ENCODE results near the gene GCNT4.

The GCNT4 gene

DNA sequence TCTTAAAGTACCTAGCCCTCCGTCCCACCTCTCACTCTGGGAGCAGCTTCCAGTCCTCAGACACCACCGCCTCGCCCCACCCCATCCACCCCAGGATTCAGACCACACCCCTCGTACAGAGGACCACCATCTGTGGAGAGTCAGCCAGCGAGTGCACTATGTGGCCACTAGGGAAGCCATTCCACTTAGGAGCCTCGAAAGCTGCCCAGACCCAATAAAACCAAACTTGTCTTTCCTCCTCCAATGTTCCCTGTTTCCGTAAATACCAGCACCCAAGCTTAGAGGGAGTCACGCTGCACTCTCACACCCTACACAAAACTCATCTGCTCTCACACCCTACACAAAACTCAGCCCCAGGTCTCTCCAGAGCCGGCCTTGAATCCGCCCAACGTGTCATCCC, 1.9 kb downstream of the GCNT4 start:
- peak; percentile 31 to 47 (median 36) for DNase-seq

- DNase-seq = peak; percentile 78 to 81 (median 81)
These were observed 2.7 kb downstream of the GCNT4 start for GRCh38 chr5:75049456-75050351.

GRCh38 chr5:75048457-75048953, 3.9 kb downstream of the GCNT4 start:
- DNase-seq = no peak

DNA sequence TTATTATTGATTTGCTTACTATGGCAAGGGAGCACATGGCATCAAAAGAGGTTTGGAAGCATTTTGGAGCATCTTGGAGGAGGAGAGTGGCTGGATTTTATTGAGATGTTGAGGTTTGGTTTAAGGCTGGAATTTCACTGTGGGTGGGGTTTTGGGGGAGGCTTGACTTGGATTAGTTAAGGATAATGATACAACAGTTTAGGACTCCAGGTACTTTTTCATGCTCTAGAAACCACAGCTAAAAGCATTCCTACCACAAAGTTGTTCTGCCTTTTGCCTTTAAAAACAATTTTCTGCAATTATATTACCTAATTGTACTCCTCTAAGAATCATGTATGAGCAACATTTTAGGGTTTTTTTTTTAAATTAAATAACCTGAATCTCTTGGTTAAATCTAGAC, 5.0 kb downstream of the GCNT4 start:
- no peak for DNase-seq

DNA sequence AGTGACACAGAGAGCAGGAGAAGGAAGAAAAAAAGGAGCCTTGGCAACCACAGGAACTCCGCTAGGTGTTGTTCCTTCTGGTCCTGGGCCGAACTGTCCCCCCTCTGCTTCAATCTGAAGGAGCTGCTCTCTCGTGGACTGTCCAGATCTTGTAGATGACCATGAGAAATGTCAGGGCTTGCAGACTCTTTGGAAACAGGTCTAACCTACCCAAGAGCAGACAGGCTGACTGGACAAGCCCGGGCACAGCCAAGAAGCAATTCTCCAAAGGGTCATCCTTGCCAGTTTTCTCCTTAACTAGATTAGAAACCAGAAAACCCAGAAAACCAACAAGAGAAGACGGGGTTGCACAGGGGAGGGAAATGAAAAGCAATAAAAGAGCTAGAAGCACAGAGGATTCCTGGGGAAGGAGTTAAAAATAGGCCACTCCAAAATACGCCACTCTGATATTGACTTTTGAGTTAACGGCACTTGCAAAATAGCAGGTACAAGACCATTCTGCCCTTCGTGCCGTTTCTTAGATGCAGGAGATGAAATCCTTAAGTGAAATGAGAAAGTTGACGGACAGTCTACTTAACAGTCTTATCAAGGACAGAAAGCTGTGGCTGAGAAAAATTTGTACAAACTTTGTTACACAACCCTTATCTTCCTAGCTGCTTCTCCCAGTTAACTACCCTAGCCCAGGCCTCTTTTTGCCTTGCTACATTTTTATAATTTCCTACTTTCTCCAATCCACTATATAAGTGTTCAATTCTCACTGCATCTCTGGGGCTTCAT, 5.8 kb downstream of the GCNT4 start:
- DNase-seq = no peak

- DNase-seq = no peak
These were observed 7.3 kb downstream of the GCNT4 start for GRCh38 chr5:75045071-75045470.

GRCh38 chr5:75044406-75044805, 8.0 kb downstream of the GCNT4 start:
- DNase-seq = peak; percentile 76 to 84 (median 76)

DNA sequence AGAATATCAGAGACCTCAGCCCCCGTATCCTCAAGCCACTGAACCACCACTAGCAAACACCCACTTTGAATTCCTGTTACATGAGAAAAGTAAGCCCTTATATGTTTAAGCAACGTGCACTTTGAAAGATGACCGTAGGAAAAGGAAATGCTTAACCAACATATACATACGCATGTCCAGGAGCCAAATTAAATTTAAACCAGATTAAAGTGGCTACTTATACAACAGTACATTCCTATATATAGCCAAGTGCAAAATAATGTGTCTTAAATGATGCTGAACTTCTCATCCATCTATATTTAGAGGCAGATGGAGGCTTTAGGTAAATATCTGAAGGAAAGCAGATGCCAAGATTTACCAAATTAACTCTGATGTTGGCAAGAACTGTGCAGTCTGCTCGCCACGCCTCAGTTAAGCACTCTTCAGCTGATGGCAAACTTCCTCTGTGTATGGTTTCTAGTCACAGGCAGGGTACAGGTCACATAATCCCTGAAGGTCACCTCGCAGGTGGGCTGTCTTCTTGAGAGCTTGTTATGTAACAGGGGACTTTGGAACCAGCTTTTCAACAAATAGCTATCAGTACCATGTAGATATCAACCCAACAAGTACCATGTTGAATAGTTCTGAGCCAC, 8.6 kb downstream of the GCNT4 start:
- DNase-seq = no peak

GRCh38 chr5:75042522-75042921, 9.8 kb downstream of the GCNT4 start:
- DNase-seq = no peak

DNA sequence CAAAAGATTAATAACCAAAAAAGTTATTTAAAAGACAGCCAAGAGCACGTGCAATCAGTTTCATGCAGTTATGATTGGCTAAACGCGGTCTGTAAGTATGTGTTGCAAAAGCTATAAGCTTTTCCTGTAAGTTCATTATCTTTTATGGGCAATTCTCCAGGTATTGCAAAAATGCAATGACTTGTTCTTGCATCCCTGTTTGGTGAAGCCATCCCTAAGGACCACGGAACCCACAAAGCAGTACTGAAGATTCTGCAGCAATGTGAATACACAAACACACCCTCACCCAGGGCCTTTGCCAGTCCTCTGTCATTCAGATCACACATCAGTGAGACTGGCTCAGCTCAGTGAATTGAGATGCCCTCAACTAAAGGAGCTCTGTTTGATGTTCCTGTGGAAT, 11.4 kb downstream of the GCNT4 start:
- DNase-seq = no peak

DNA sequence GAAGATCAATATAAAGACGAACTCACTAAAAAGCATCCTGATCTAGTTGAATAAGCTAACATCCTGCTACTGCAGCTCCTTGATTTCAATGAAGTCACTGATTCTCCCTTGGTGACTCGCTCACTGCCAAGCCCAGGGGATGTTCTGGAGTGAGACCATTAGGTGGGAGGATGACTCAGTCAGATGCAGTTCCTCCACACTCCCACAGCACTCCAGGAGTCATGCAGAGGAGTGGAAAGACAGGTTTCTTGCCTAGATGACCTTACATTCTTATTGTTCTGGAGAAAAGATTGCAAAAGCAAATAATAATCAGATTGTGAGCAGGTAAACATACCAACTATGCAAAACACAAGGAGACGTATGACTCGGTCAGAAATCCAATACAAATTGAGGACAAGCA, 15.3 kb downstream of the GCNT4 start:
- peak; percentile 81 to 85 (median 82) for DNase-seq

DNA sequence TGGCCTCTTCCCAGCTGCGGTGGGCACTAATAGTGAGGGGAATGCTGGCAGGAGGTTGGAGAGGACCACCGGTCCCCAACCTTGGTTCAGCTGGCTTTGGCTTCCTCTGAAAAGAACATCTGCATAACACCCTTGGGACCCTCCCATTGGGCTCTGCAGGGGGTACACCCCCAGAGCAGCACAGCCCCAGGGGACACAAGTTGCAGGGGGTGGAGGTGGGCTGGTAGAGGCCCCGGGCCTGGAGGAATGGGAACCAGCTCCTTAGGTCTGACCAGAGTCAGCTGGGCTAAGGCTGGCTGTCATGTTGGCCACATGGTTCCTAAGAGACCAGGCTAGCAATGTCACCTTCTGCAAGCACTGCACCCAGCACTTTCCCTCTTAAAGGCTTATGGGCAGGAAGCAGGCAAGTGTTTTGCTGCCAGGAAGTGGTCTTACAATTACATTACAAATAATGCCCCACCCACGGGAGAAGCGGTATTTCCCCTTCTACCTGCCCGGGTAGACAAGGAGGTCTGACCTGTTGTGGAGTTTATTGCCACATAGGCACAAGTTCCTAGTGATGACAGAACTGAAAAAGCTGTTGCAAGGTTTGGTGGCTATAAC, 18.1 kb downstream of the GCNT4 start:
- DNase-seq = no peak

DNA sequence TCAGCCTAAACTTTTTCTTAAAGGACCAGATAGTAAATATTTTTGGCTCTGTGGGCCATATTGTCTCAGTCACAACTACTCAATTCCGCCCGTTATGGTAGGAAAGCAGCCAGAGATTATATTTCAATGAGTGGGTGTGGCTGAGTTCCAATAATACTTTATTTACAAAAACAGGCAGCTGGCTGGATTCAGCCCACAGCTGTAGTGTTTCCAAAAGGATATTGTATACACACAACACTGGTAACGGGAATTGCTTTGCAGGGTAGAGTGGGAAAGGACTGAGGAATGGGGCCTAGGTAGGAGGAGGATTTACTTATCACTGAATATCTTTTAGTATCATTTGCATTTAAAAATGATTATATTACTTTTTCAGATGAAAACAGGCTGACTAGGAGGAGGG, 21.0 kb downstream of the GCNT4 start:
- DNase-seq = no peak

DNA sequence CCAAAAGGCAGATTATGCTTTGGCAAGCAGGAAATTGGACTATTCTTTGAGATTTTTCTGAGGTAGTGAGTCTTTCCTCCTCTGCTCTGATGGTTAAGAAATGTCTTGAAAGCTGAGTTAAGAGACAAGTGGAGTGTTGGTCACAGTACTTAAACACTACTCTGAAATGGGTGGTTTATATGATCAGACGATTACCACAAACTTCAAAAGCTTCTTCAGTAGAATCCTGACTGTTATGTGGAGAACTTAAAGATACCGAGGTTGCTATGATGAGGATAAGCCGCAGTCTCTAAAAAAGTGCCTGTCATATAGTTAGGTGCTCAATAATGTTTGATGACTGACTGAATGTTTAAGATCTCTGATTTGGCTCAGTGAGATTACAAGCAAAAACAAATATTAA, 24.3 kb downstream of the GCNT4 start:
- no peak for DNase-seq

GRCh38 chr5:75023368-75024159, 28.8 kb downstream of the GCNT4 start:
- DNase-seq = no peak

- no peak for DNase-seq
These were observed 30.6 kb downstream of the GCNT4 start for GRCh38 chr5:75021800-75022199.

DNA sequence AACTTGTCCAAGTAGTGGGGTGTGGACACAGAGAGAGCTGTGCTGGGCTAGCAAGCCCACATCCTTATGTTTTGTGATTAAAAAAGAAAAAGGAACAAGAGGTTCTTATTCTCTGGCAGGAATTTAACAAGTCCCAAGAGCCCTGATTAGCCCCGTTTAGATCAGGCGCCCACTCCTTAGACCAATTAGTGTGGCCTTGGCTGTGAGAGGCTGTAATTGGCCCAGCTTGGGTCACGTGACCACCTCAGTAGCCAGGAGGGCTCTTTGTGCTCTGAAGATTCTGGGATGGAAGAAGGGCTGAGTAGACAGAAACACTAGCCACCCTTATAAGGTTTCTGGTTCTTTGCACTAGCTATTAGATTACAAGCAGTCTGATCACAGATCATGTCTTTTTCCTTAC, 31.1 kb downstream of the GCNT4 start:
- no peak for DNase-seq

- no peak for DNase-seq
These were observed 32.2 kb downstream of the GCNT4 start for GRCh38 chr5:75020016-75020656.

DNA sequence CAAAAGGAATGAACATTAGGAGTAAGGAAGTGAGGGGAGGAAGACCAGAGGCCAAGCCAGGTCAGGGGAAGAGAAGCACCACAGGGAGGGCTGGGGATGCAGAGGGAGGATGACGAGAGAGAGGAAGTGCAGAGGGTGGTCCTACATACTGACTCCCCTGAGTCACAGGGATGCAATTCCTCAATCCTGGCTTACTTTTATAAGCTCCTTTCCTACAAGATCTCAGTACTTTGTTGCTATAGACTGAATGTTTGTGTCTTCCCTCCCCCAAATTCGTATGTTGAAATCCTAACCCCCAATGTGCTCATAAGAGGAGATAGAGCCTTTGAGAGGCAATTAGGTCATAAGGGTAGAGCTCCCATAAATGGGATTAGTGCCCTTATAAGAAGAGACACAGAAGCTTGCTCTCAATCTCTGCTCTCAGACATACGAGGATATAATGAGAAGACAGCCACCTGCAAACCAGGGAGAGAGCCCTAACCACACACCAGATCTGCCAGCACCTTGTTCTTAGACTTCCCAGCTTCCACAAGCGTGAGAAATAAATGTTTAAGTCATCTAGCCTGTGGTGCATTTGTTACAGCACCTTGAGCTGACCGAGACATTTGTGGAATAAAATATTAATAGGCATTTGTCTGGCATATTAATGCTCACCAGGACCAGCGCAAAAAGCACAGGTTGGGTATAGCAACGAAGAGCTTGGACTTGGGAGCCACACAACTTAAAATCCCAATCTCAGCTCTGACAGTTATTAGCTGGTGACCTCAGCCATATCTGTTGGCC, 33.4 kb downstream of the GCNT4 start:
- DNase-seq = no peak

DNA sequence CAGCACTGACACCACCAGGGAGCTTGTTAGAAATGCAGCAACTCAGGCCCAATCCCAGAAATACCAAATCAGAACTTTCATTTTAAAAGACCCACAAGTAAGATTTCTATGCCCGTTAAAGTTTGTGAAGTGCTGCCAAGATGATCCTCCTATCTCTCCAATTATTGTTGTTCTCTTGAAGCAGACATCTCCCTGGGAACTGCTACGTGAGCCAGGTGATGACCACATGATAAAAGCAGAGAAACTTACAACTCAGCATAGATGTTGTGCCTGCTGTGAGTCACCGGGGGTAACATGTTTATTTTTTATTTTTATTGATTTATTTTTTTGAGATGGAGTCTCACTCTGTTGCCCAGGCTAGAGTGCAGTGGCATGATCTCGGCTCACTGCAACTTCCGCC, 34.4 kb downstream of the GCNT4 start:
- no peak for DNase-seq

DNA sequence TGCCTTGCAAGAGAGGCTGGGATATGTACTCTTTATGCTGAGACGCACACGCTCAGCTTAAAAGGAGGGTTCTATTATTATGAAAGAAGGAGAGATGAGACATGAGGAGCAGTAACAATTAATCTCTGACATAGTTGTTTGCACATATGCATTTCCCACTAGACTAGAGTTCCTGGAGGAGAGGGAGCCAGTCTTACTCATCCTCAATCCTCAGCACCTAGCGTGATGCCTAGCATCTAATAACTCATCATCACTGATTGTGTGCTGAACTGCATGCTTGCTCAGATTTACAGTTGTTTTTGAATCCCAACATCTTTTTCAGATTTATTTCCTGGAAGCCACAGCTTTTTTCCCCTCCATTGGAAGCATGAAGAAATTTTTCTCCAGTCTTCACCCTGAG, 35.5 kb downstream of the GCNT4 start:
- DNase-seq = no peak
